ENCODE results near the gene NDUFAF8. TPM values are rescaled to one million over a fixed set of nuclear protein-coding genes. Genes with fewer than 3 reads are reported as not detected.

NDUFAF8 gene
- total RNA-seq, 1 donor = 9.3 TPM

- H3K27me3 ChIP-seq (ENCODE audit: insufficient read depth, low read length) = no peaks in the 10 kb centered on the region
- no peak overlapping the region for H3K4me3 ChIP-seq (ENCODE audit: low read length)
- H3K9me3 ChIP-seq (ENCODE audit: low read depth, low read length) = no peaks in the 10 kb centered on the region
- H3K4me1 ChIP-seq (ENCODE audit: insufficient read depth, low read length) = no peaks in the 10 kb centered on the region
Measured at GRCh38 chr17:81197409-81197795, 41.7 kb upstream of the NDUFAF8 start.

- no peaks in the 10 kb centered on the region for H3K4me1 ChIP-seq (ENCODE audit: insufficient read depth, low read length)
Measured at GRCh38 chr17:81197831-81198490, 41.2 kb upstream of the NDUFAF8 start.

DNA sequence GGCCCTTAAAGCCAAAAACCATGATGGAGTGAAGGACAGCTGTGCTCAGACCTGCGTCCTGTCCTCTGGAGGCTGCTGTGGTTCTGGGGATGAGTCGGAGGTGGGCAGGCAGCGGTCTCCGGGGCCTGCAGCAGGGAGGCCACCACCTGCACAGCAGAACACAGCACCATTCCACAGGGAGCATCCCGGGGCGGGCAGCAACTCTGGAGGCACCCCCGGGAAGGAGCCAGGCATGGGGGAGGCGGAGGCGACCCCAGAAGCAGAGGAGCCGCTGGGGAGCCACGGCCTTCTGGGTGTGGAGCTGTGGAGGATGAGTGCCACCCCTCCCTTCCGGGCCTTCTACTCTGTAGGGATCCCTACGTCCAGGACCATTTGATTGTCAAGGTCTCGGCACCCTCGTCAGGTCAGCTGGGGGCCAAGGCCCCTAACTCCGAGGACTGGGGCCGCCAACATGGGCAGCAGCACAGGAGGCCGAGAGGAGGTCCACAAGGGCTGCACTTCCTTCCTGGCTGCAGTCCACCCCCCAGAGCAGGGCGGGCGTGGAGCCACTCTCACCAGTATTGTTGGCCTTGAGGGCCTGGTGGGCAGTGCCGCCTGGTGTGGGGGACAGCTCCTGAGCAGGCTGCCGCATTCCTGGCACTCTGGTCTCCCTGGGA is 40.2 kb upstream of the NDUFAF8 start:
- Histone ChIP-seq H3K9me3 (ENCODE audit: low read depth, low read length) (no peaks in the 10 kb centered on the region), H3K27me3 (ENCODE audit: insufficient read depth, low read length) (no peaks in the 10 kb centered on the region), H3K4me3 (ENCODE audit: low read length) (no peak overlapping the region), H3K4me1 (ENCODE audit: insufficient read depth, low read length) (no peaks in the 10 kb centered on the region)

More at GRCh38 chr17:81197831-81198490, 41.2 kb upstream of the NDUFAF8 start:
- H3K4me3 ChIP-seq (ENCODE audit: low read length) = no peak overlapping the region
- no peaks in the 10 kb centered on the region for H3K9me3 ChIP-seq (ENCODE audit: low read depth, low read length)
- no peaks in the 10 kb centered on the region for H3K27me3 ChIP-seq (ENCODE audit: insufficient read depth, low read length)

DNA sequence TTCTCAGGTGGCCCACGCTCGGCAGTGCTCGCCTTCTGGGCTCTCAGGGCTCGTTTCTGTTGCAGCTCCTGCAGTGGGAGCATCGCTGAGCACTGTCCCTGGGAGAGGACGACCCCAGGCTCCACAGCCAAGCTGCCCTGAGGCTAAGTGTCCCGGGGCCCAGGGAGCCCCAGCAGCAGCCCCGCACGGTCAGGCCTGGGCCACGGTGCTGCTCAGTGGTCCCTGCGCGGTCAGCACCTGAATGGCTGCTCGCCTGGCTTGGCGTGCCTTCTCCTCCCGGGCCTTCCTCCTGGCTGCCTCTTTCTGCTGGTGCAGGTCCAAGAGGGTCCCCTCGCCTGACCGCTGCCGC is 39.7 kb upstream of the NDUFAF8 start:
- Histone ChIP-seq H3K9me3 (ENCODE audit: low read depth, low read length) (no peaks in the 10 kb centered on the region), H3K27me3 (ENCODE audit: insufficient read depth, low read length) (no peaks in the 10 kb centered on the region), H3K4me1 (ENCODE audit: insufficient read depth, low read length) (no peaks in the 10 kb centered on the region), H3K4me3 (ENCODE audit: low read length) (no peak overlapping the region)

DNA sequence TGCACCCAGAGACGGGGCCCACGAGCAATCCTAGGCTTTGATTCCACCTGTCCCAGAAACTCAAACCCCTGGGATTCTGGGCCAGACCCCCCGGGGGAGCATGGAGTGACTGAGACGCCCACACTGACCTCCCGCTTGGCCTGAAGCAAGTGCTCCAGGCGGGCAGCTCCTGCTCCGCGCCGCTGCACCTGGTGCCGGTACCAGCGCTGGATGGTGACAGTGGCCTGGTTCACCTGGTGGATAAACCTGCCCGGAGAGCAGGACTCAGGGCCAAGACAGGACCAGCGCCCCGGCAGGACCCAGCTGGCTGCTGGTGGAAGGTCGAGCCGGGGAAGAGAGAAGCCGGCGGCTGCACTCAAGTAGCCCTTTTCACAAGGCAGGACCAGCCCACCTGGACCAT is 38.9 kb upstream of the NDUFAF8 start:
- H3K27me3 ChIP-seq (ENCODE audit: insufficient read depth, low read length) = no peaks in the 10 kb centered on the region
- H3K9me3 ChIP-seq (ENCODE audit: low read depth, low read length) = no peaks in the 10 kb centered on the region
- no peaks in the 10 kb centered on the region for H3K4me1 ChIP-seq (ENCODE audit: insufficient read depth, low read length)
- H3K4me3 ChIP-seq (ENCODE audit: low read length) = no peak overlapping the region

- no peaks in the 10 kb centered on the region for H3K27me3 ChIP-seq (ENCODE audit: insufficient read depth, low read length)
- no peak overlapping the region for H3K4me3 ChIP-seq (ENCODE audit: low read length)
- no peaks in the 10 kb centered on the region for H3K4me1 ChIP-seq (ENCODE audit: insufficient read depth, low read length)
- H3K9me3 ChIP-seq (ENCODE audit: low read depth, low read length) = no peaks in the 10 kb centered on the region
Measured at GRCh38 chr17:81200695-81201580, 38.2 kb upstream of the NDUFAF8 start.

GRCh38 chr17:81202318-81202717 is 36.8 kb upstream of the NDUFAF8 start:
- Histone ChIP-seq H3K9me3 (ENCODE audit: low read depth, low read length) (no peaks in the 10 kb centered on the region), H3K27me3 (ENCODE audit: insufficient read depth, low read length) (no peaks in the 10 kb centered on the region), H3K4me3 (ENCODE audit: low read length) (no peak overlapping the region), H3K4me1 (ENCODE audit: insufficient read depth, low read length) (no peaks in the 10 kb centered on the region)

DNA sequence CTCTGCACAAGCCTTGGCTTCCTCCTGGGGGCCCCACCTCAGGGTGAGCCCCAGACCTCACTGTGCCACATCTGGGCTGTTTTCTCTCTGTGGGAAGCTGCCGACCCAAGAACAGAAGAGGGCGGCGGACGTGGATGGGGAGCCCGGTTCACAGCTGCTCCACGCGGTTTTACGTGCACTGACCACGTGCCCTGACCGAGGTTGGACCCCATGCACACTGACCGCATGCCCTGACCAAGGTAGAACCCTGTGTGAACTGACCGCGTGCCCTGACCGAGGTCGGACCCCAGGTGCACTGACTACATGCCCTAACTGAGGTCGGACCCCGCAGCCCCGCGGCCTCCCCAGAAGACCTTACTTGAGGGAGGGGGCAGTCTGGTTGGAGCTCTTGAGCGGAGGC is 36.0 kb upstream of the NDUFAF8 start:
- no peak overlapping the region for H3K4me3 ChIP-seq (ENCODE audit: low read length)
- no peaks in the 10 kb centered on the region for H3K27me3 ChIP-seq (ENCODE audit: insufficient read depth, low read length)
- H3K9me3 ChIP-seq (ENCODE audit: low read depth, low read length) = no peaks in the 10 kb centered on the region
- H3K4me1 ChIP-seq (ENCODE audit: insufficient read depth, low read length) = no peaks in the 10 kb centered on the region

- H3K27me3 ChIP-seq (ENCODE audit: insufficient read depth, low read length) = no peaks in the 10 kb centered on the region
- H3K9me3 ChIP-seq (ENCODE audit: low read depth, low read length) = no peaks in the 10 kb centered on the region
- H3K4me1 ChIP-seq (ENCODE audit: insufficient read depth, low read length) = no peaks in the 10 kb centered on the region
Measured at GRCh38 chr17:81204578-81204977, 34.5 kb upstream of the NDUFAF8 start.

DNA sequence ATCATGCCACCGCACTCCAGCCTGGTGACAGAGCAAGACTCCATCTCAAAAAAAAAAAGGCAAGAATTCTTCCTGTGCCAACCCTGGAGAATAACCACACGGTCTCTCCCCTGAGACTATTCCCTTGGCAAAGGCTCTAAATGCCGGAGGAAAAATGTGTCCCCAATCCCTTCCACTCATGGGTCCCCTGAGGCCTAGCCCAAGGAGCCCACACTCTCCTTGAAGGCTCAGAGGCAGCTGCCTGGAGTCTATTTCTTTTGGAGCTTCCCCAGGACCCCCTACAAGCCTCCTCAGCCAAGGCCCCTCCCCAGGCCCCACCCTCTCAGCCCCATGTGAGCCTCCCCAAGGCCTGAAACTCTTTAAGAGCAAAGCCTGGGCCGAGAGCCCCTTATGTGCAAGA is 33.0 kb upstream of the NDUFAF8 start:
- Histone ChIP-seq H3K4me3 (ENCODE audit: low read length) (no peak overlapping the region), H3K9me3 (ENCODE audit: low read depth, low read length) (no peaks in the 10 kb centered on the region), H3K27me3 (ENCODE audit: insufficient read depth, low read length) (no peaks in the 10 kb centered on the region), H3K4me1 (ENCODE audit: insufficient read depth, low read length) (no peaks in the 10 kb centered on the region)

More at GRCh38 chr17:81204578-81204977, 34.5 kb upstream of the NDUFAF8 start:
- H3K4me3 ChIP-seq (ENCODE audit: low read length) = no peak overlapping the region

DNA sequence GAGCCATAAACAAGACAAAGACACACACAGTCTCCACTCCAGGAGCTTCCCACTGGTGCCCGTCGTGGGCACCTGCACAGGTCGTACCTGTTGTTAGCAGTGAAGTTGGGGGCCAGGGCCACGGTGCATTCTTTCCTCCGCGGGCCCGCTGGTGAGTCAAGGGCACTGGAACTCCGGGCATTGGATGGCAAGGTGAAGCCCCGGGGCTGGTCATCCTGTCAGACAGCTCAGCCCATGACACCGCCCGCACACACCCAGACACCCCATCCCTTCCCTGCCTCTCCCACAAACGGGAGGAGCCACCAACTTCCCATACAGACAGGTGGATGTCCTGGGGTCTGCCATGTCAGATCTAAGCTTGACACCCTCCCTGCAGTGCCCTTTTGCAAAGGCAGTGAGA is 32.5 kb upstream of the NDUFAF8 start:
- Histone ChIP-seq H3K4me3 (ENCODE audit: low read length) (no peak overlapping the region), H3K9me3 (ENCODE audit: low read depth, low read length) (no peaks in the 10 kb centered on the region), H3K4me1 (ENCODE audit: insufficient read depth, low read length) (no peaks in the 10 kb centered on the region), H3K27me3 (ENCODE audit: insufficient read depth, low read length) (no peaks in the 10 kb centered on the region)

- Histone ChIP-seq H3K4me3 (ENCODE audit: low read length) (no peak overlapping the region), H3K9me3 (ENCODE audit: low read depth, low read length) (no peaks in the 10 kb centered on the region), H3K27me3 (ENCODE audit: insufficient read depth, low read length) (no peaks in the 10 kb centered on the region), H3K4me1 (ENCODE audit: insufficient read depth, low read length) (no peaks in the 10 kb centered on the region)
Measured at GRCh38 chr17:81207610-81208581, 31.2 kb upstream of the NDUFAF8 start.

GRCh38 chr17:81208651-81209050 is 30.5 kb upstream of the NDUFAF8 start:
- H3K4me3 ChIP-seq (ENCODE audit: low read length) = no peak overlapping the region
- H3K9me3 ChIP-seq (ENCODE audit: low read depth, low read length) = no peaks in the 10 kb centered on the region
- H3K4me1 ChIP-seq (ENCODE audit: insufficient read depth, low read length) = no peaks in the 10 kb centered on the region
- no peaks in the 10 kb centered on the region for H3K27me3 ChIP-seq (ENCODE audit: insufficient read depth, low read length)

DNA sequence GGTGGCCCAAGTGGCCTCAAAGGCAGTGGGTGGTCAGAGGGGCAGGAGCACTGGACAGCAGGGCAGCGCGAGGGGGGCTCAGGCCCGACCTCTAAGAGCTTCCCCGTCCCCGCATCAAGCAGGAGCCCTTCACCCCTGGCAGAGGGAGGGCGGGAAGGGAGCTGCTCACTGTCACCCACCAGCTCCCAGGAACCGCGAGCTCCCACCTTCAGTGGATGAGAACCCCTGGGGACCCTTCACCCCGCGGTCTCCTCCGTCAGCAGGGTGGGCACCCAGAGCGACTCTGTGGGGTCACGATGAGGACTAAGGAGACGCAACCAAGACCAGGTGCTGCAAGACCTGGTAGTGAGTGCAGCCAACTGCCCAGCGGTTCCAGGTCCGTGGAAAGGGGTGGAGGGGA is 30.0 kb upstream of the NDUFAF8 start:
- Histone ChIP-seq H3K27me3 (ENCODE audit: insufficient read depth, low read length) (no peaks in the 10 kb centered on the region), H3K9me3 (ENCODE audit: low read depth, low read length) (no peaks in the 10 kb centered on the region), H3K4me3 (ENCODE audit: low read length) (no peak overlapping the region), H3K4me1 (ENCODE audit: insufficient read depth, low read length) (no peaks in the 10 kb centered on the region)
